ENCODE results near the gene ENOX2. TPM values are rescaled to one million over a fixed set of nuclear protein-coding genes. Genes with fewer than 3 reads are reported as not detected.

The ENOX2 gene
- total RNA-seq, 1 experiment from 2014 or later = 21.4 TPM

- ChIA-PET CTCF (no interaction called here), POLR2A (ENCODE audit: unreplicated experiment) (no interaction called here)
- peaks cover 3% of the 10 kb centered on the region; the same call in 1 of the 2 replicates for H3K27me3 ChIP-seq (ENCODE audit: insufficient read depth, low read depth)
- H4K20me1 ChIP-seq (ENCODE audit: insufficient read depth) = no peaks in the 10 kb centered on the region
- no peak overlapping the region for H3K4me3 ChIP-seq
- no peaks in the 10 kb centered on the region for H3K36me3 ChIP-seq (ENCODE audit: low read depth)
- no peaks in the 10 kb centered on the region for H3K9me2 ChIP-seq (ENCODE audit: insufficient read depth)
- no peak for DNase-seq
- no peak overlapping the region for H3K4me2 ChIP-seq
- no peaks in the 10 kb centered on the region for H3K4me1 ChIP-seq (replicated peaks; ENCODE audit: insufficient read depth)
- no peaks in the 10 kb centered on the region for H3K79me2 ChIP-seq (ENCODE audit: low read depth)
- BruUV-seq (replicated peaks) = no TSS peak
- H3K27ac ChIP-seq = no peak overlapping the region
- intact Hi-C loops (cut with micrococcal nuclease; ENCODE audit: unreplicated experiment) = no loop called here
- H2AFZ ChIP-seq = no peak overlapping the region
- no peaks in the 10 kb centered on the region for H3K9me3 ChIP-seq (ENCODE audit: insufficient read depth, low read depth)
- no peaks in the 10 kb centered on the region for H3F3A ChIP-seq (ENCODE audit: insufficient read depth, low read depth)
- no peak for TF ChIP-seq EZH2 (IDR thresholded peaks at IDR 0.05; ENCODE audit: low read depth)
- TF ChIP-seq, protein P1, sequence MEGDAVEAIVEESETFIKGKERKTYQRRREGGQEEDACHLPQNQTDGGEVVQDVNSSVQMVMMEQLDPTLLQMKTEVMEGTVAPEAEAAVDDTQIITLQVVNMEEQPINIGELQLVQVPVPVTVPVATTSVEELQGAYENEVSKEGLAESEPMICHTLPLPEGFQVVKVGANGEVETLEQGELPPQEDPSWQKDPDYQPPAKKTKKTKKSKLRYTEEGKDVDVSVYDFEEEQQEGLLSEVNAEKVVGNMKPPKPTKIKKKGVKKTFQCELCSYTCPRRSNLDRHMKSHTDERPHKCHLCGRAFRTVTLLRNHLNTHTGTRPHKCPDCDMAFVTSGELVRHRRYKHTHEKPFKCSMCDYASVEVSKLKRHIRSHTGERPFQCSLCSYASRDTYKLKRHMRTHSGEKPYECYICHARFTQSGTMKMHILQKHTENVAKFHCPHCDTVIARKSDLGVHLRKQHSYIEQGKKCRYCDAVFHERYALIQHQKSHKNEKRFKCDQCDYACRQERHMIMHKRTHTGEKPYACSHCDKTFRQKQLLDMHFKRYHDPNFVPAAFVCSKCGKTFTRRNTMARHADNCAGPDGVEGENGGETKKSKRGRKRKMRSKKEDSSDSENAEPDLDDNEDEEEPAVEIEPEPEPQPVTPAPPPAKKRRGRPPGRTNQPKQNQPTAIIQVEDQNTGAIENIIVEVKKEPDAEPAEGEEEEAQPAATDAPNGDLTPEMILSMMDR (conservative IDR thresholded peaks at IDR 0.05) = no peak
Measured at GRCh38 chrX:130594453-130594916, 308.5 kb downstream of the ENOX2 start.

DNA sequence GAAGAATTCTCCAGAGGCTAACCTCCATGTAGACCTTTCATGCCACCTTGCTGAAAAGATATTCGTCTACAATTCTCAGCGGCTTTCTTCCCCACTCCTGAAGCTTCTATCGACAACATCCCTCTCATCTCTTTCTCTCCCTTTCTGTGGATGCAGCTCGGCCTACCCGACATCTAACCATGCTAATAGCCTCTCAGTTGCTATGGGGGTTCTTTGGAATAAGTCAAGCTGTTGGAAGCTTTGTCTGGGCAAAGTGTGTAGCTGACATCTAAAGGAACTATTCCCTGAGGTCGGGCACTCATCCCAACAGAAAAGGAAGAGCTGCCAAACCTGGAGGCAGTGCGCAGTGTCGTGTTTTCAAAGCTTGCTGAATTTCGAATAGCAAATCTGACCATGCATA, 309.1 kb downstream of the ENOX2 start:
- peaks cover 3% of the 10 kb centered on the region; the same call in 1 of the 2 replicates for H3K27me3 ChIP-seq (ENCODE audit: insufficient read depth, low read depth)
- H3K9me3 ChIP-seq (ENCODE audit: insufficient read depth, low read depth) = no peaks in the 10 kb centered on the region
- no peaks in the 10 kb centered on the region for H3K36me3 ChIP-seq (ENCODE audit: low read depth)
- H3K4me3 ChIP-seq = no peak overlapping the region
- intact Hi-C loops (cut with micrococcal nuclease; ENCODE audit: unreplicated experiment) = no loop called here
- no peak overlapping the region for H3K27ac ChIP-seq
- no peaks in the 10 kb centered on the region for H3K9me2 ChIP-seq (ENCODE audit: insufficient read depth)
- TF ChIP-seq, protein P1 (conservative IDR thresholded peaks at IDR 0.05) = no peak
- TF ChIP-seq EZH2 (IDR thresholded peaks at IDR 0.05; ENCODE audit: low read depth) = no peak
- no peak overlapping the region for H3K4me2 ChIP-seq
- ChIA-PET POLR2A (ENCODE audit: unreplicated experiment) (no interaction called here), CTCF (no interaction called here)
- no peaks in the 10 kb centered on the region for H3F3A ChIP-seq (ENCODE audit: insufficient read depth, low read depth)
- H2AFZ ChIP-seq = no peak overlapping the region
- no peaks in the 10 kb centered on the region for H4K20me1 ChIP-seq (ENCODE audit: insufficient read depth)
- no peaks in the 10 kb centered on the region for H3K4me1 ChIP-seq (replicated peaks; ENCODE audit: insufficient read depth)
- H3K79me2 ChIP-seq (ENCODE audit: low read depth) = no peaks in the 10 kb centered on the region
- no peak for DNase-seq
- BruUV-seq (replicated peaks) = no TSS peak

DNA sequence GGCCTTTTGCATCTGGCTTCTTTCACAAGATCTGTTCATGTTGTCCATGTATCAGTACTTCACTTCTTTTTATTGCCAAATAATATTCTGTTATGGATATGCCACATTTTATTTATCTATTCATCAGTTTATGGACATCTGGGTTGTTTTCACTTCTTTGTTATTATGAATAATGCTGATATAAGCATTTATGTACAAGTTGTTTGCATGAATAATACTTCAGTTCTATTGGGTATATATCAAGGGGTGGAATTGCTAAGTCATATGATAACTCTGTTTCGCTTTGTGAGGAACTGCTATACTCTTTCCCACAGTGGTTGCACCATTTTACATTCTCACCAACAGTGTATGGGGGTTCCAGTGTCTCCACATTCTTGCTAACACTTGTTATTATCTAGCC, 310.8 kb downstream of the ENOX2 start:
- Histone ChIP-seq H3K9me2 (ENCODE audit: insufficient read depth) (no peaks in the 10 kb centered on the region), H3K9me3 (ENCODE audit: insufficient read depth, low read depth) (no peaks in the 10 kb centered on the region), H3K79me2 (ENCODE audit: low read depth) (no peaks in the 10 kb centered on the region), H3K4me3 (no peak overlapping the region), H3K36me3 (ENCODE audit: low read depth) (no peaks in the 10 kb centered on the region), H3K27ac (no peak overlapping the region), H2AFZ (no peak overlapping the region), H3K27me3 (ENCODE audit: insufficient read depth, low read depth) (no peaks in the 10 kb centered on the region), H3K4me2 (no peak overlapping the region), H3F3A (ENCODE audit: insufficient read depth, low read depth) (no peaks in the 10 kb centered on the region), H3K4me1 (replicated peaks; ENCODE audit: insufficient read depth) (no peaks in the 10 kb centered on the region), H4K20me1 (ENCODE audit: insufficient read depth) (no peaks in the 10 kb centered on the region; the same call in 1 of the 2 replicates)
- no peak for DNase-seq
- POLR2A ChIA-PET (ENCODE audit: unreplicated experiment) = no interaction called here
- intact Hi-C loops (cut with micrococcal nuclease; ENCODE audit: unreplicated experiment) = no loop called here
- no peak for TF ChIP-seq EZH2 (IDR thresholded peaks at IDR 0.05; ENCODE audit: low read depth)
- CTCF ChIA-PET = no interaction called here
- BruUV-seq (replicated peaks) = no TSS peak

GRCh38 chrX:130578906-130579305, 324.1 kb downstream of the ENOX2 start:
- DNase-seq = no peak
- intact Hi-C loops (cut with micrococcal nuclease; ENCODE audit: unreplicated experiment) = no loop called here
- Histone ChIP-seq H3K4me3 (no peak overlapping the region), H3K4me1 (replicated peaks; ENCODE audit: insufficient read depth) (no peaks in the 10 kb centered on the region; the same call in 1 of the 2 replicates), H3K36me3 (ENCODE audit: low read depth) (no peaks in the 10 kb centered on the region), H3F3A (ENCODE audit: insufficient read depth, low read depth) (no peaks in the 10 kb centered on the region), H3K9me2 (ENCODE audit: insufficient read depth) (no peaks in the 10 kb centered on the region), H4K20me1 (ENCODE audit: insufficient read depth) (no peaks in the 10 kb centered on the region), H3K27ac (no peak overlapping the region), H3K27me3 (ENCODE audit: insufficient read depth, low read depth) (no peaks in the 10 kb centered on the region), H3K4me2 (no peak overlapping the region), H2AFZ (no peak overlapping the region), H3K79me2 (ENCODE audit: low read depth) (no peaks in the 10 kb centered on the region), H3K9me3 (ENCODE audit: insufficient read depth, low read depth) (peaks cover 5% of the 10 kb centered on the region; the same call in 1 of the 2 replicates)
- TF ChIP-seq, protein P1 (conservative IDR thresholded peaks at IDR 0.05) = no peak
- no peak for TF ChIP-seq EZH2 (IDR thresholded peaks at IDR 0.05; ENCODE audit: low read depth)
- BruUV-seq (replicated peaks) = no TSS peak
- ChIA-PET CTCF (no interaction called here), POLR2A (ENCODE audit: unreplicated experiment) (no interaction called here)

All from PC-9 (cell line).